ENCODE measurements around the gene RCL1.
"Not testable (repeated sequence)": the region's sequence is repeated elsewhere in the genome, so short reads cannot be mapped to it uniquely, and the experiment has no call there.

The RCL1 gene, protein sequence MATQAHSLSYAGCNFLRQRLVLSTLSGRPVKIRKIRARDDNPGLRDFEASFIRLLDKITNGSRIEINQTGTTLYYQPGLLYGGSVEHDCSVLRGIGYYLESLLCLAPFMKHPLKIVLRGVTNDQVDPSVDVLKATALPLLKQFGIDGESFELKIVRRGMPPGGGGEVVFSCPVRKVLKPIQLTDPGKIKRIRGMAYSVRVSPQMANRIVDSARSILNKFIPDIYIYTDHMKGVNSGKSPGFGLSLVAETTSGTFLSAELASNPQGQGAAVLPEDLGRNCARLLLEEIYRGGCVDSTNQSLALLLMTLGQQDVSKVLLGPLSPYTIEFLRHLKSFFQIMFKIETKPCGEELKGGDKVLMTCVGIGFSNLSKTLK

GRCh38 chr9:4792572-4793458 is at the start of gene RCL1:
RCL1 (plus strand) TSS chr9:4792944; CDS start chr9:4793092, 148 bp downstream.
- DNase-seq, result peak; percentile 92

GRCh38 chr9:4743131-4743875 is 49.4 kb upstream of the RCL1 start:
- DNase-seq, result no peak

GRCh38 chr9:4746278-4747030 is 46.3 kb upstream of the RCL1 start:
- DNase-seq, result no peak

DNA sequence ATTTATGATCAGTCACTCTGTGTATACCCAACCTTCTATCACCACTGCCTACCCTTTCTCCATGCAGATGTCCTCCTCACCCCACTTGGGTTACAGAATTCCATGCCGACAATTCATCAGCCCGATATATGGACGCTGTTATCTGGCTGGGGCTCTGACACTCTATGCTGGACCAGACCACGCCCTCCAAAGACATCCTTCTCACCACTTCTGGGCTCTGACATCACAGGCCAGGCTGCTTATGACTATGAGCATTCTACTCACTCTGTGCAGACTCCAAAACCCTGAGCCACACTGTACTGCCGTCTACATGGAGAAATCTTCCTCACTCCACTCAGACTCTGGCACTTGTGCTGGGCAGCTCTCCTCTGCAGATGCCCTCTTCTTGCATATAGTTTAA is 44.1 kb upstream of the RCL1 start:
- DNase-seq, result no peak

DNA sequence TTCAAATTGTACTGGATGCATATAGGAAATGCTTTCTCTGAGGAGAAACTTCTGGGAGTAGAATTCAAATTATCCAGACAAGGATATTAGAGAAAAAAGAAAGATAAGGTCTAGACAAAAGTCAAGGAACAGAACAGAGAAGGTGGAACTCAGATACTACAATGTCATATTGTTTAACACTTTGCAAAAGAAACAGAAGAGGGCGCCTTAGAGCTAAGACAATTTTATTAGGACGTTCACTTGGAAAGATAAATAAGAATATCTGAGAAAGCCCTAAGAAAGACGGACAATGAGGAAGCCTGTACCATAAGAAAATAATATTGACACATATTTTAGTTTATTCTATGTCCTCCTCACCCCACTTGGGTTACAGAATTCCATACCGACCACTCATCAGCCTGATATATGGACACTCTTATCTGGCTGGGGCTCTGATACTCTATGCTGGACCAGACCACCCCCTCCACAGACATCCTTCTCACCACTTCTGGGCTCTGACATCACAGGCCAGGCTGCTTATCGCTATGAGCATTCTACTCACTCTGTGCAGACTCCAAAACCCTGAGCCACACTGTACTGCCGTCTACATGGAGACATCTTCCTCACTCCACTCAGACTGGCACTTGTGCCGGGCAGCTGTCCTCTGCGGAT is 42.6 kb upstream of the RCL1 start:
- DNase-seq, result no peak

DNA sequence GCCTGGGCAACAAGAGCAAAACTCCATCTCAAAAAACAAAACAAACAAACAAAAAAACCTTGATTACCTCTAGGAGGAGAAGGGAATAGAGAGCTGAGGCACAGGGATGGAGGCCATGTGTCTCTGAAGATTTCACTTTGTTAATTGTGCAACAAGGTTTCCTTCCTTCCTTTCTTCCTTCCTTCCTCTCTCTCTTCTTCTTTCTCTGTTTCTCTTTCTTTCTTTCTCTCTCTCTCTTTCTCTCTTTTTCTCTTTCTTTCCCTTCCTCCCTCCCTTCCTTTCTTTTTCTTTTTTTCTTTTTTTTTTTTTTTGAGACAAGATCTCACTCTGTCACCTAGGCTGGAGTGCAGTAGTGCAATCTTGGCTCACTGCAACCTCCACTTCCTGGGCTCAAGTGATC is 38.2 kb upstream of the RCL1 start:
- DNase-seq, result not testable (repeated sequence)

DNA sequence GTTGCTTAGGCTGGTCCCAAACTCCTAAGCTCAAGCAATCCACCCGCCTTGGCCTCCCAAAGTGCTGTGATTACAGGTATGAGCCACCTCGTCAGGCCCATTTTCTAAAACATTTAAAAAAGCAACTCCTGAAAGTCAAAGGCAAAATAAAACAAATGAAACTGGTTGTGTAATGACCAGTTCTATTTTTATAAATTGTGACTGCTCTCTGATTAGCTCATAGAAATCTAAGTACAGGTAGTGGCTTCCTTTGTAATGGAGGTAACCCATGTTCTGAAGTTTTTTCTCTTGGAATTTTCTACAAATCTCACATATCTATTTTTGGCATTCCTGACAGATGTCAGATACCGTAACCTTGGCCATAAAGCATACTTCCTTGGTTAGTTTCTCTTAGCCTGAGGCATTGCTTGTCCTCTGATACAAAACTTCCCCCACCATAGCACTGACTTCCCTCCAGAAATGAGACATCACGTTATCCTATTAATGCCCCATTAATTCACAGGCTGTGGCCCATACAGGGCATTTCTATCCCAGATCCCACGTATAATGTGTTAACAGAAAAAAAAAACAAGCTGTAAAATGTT is 37.6 kb upstream of the RCL1 start:
- DNase-seq, result no peak

GRCh38 chr9:4756420-4756819 is 36.3 kb upstream of the RCL1 start:
- no peak for DNase-seq

- no peak for DNase-seq
Measured at GRCh38 chr9:4760122-4760521, 32.6 kb upstream of the RCL1 start.

- no peak for DNase-seq
Measured at GRCh38 chr9:4762108-4762885, 30.4 kb upstream of the RCL1 start.

GRCh38 chr9:4762886-4763541 is 29.7 kb upstream of the RCL1 start:
- no peak for DNase-seq

DNA sequence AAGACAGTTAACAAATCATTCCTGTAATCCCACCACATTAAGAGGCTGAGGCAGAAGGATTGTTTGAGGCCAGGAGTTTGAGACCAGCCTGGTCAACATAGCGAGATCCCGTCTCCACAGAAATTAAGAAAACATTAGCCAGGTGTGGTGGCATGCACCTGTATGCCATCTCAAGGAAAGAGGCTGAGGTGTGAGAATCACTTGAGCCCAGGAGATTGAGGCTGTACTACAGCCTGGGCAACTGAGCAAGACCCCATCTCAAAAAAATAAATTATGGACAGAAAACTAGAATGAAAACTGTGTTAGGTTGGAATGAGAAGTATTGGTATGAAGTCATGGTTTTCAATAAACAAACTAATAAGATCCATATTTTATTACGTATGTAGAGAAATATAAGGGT is 28.7 kb upstream of the RCL1 start:
- no peak for DNase-seq

DNA sequence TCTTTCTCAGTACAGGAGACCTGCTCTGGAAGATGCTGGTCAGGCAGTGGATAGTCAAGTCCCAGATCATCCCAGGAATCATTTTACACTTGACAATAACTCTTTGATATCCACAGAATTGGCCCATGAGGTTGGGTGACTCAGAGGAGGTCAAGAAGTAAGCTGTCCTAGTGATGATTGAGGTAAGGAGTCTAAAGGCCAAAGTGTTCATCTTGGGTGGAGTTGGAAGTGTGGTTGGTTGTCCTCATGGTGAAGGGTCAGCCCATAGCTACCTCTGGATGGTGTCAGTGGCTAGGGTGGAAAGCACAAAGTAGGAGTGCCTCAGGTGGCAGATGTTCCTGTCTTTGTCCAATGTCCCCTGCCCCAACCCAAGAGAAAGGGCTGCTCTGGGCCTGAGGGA is 24.1 kb upstream of the RCL1 start:
- DNase-seq, result no peak

- DNase-seq, result no peak
Measured at GRCh38 chr9:4769321-4770080, 23.2 kb upstream of the RCL1 start.

- no peak for DNase-seq
Measured at GRCh38 chr9:4771788-4772187, 21.0 kb upstream of the RCL1 start.

DNA sequence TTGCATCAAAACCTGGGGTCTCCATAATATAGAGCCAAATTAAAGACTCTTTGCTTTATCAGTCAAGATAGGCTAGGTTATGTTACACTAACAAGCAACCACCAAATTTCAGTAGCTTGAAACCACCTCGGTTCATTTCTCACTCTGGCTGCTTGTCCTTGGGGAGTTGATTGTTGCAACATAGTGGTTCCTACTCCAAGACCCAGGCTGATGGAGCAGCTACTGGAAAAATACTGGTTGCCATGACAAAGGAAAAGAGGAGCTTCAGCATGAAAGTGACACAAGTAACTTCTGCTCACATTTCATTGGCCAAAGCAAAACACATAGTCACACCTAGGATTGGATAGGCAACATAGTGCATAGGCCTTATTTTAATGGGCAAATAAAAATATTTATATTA is 18.5 kb upstream of the RCL1 start:
- no peak for DNase-seq

GRCh38 chr9:4774958-4775357 is 17.8 kb upstream of the RCL1 start:
- DNase-seq, result not testable (repeated sequence)

- no peak for DNase-seq
Measured at GRCh38 chr9:4780651-4781050, 12.1 kb upstream of the RCL1 start.

DNA sequence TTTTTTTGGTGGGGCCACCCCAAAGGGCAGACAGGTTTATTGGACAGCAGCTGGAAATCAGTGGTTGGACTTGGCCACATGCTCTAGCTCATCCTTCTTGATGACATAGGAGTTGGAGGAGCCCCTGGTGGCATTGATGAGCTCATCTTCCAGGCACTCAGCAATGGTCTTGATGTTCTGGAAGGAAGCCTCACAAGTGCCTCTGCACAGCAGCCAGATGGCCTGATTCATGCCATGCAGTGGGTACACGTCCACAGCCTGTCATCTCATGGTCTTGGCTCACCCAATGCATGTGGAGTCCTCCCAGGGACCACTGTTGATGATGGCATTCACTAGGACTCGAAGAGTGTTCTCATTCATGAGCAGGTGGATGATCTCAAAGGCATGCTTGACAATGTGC is 11.3 kb upstream of the RCL1 start:
- DNase-seq, result no peak

GRCh38 chr9:4783191-4783590 is 9.6 kb upstream of the RCL1 start:
- not testable (repeated sequence) for DNase-seq

Data from NCI-H1048 (cell line).